GM12873 (cell line): ENCODE measurements around the gene SLC7A4.

Source experiments
- TF ChIP-seq, protein P1 (sequence below): IDR thresholded peaks from 2 replicates; pipeline ENCODE4 v1.5.1; 2012; ENCODE audit warnings: low read depth, mild to moderate bottlenecking, moderate library complexity, low read length, control low read depth; ENCODE audit not compliant: insufficient read depth; ENCODE audit errors: missing control alignments

SLC7A4 gene

DNA sequence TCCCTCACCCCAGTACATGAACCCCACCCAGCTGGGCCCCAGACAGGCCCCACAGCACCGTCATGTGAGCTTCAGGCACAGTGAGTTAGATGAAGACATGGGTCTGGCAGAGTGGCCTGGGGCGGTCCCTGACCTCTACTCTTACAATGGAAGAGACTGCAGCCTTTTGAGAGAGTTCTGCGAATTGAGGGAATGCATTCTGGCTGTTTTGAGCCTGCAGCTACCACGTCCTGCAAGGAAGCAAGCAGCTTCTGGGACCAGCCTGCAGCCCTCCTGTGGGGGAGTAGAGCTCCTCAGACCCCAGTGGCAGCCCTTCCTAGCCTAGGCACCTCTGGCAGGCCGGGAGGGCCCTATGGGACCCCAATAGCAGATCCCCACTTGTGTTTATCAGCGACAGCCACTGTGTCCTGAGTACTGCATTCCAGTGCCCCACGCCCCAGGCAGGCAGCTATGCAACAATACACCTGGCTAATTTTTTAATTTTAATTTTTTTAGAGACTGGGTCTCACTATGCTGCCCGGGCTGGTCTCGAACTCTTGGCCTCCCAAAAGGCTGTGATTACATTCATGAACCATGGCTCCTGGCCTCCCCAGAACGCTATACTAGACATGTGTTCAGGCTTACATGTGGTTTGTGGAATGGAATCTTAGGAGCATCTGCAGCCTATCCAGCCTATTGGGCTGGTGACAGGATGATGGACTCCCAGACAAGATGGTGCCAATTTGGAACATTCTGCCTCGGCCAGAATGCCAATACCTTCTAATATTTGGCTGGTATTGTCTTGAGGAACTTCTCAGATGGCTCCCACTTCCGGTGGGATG, 717 bp upstream of the SLC7A4 start:
- TF ChIP-seq, protein P1, sequence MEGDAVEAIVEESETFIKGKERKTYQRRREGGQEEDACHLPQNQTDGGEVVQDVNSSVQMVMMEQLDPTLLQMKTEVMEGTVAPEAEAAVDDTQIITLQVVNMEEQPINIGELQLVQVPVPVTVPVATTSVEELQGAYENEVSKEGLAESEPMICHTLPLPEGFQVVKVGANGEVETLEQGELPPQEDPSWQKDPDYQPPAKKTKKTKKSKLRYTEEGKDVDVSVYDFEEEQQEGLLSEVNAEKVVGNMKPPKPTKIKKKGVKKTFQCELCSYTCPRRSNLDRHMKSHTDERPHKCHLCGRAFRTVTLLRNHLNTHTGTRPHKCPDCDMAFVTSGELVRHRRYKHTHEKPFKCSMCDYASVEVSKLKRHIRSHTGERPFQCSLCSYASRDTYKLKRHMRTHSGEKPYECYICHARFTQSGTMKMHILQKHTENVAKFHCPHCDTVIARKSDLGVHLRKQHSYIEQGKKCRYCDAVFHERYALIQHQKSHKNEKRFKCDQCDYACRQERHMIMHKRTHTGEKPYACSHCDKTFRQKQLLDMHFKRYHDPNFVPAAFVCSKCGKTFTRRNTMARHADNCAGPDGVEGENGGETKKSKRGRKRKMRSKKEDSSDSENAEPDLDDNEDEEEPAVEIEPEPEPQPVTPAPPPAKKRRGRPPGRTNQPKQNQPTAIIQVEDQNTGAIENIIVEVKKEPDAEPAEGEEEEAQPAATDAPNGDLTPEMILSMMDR = no peak

DNA sequence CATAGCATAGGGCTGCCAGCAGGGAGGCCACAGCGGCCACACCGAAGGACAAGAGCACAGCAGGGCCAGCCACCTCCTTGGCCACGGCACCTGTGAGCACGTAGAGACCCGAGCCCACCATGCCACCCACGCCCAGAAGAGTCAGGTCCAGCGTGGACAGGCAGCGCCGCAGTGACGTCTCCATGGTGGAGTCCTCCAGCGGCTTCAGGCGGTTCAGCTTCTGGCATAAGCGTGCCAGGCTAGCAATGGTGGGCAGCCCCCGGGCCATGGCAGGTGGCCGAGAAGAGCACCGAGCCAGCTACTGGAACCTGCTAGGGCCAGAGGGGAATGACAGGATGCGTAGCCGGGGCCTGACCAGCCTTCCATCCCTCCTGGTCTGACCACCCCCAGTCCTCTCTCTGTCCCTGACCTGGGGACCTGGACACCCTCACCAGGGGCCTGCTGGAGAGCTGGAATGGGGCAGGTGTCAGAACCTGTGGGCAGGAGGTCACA, 770 bp downstream of the SLC7A4 start:
- TF ChIP-seq, protein P1 = no peak

DNA sequence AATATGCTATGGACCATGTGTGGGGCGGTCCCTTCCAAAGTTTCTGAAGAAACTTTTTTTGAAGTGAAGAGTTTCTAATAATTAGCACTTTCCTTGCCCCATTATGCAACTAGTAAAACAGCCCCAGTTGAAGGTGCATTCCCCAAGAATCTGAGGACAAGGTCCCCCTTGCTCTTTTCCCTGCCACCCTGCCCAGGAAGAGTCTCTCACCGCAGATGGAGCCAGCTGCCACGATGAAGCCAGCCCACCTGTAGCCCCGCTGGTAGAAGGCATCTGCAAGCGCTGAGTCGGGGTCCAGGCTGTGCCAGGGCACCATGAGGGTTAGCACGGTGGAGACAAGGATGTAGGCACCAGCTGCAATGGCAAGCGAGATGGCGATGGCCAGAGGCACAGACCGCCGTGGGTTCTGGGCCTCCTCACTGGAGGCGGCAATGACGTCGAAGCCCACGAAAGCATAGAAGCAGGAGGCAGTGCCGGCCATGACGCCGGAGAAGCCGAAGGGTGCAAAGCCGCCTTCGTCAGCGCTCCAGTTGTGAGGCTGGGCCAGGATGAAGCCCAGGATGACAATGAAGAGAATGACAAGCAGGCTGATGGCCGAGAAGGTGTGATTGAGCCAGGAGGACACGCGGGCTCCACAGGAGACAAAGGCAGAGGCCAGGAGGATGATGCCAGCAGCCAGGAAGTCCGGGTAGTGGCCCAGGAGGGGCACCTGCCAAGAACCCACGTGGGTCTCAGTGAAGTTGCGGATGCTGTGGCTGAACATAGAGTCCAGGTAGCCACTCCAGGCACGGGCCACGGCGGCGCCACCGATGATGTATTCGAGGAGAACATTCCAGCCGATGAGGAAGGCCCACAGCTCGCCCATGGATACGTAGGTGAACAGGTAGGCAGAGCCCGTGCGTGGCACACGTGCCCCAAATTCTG, 1.5 kb downstream of the SLC7A4 start:
- TF ChIP-seq, protein P1 = no peak

DNA sequence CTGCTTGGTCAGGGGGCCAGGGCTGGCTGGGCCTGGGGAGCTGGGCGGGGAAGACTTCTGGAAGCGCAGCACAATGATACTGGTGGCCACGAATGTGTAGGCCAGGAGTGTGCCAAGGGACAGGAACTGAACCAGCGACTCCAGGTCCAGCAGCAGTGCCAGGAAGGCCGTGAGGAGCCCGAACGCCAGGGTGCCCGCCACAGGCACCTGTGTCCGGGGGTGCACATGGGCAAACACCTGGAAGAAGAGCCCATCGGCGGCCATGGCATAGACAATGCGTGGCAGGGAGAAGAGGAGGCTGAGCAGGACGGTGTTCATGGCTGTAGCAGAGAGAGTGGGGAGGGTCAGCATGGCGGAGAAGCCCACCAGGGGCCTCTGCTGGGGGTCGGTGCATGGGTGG, 2.3 kb downstream of the SLC7A4 start:
- TF ChIP-seq, protein P1 = no peak

DNA sequence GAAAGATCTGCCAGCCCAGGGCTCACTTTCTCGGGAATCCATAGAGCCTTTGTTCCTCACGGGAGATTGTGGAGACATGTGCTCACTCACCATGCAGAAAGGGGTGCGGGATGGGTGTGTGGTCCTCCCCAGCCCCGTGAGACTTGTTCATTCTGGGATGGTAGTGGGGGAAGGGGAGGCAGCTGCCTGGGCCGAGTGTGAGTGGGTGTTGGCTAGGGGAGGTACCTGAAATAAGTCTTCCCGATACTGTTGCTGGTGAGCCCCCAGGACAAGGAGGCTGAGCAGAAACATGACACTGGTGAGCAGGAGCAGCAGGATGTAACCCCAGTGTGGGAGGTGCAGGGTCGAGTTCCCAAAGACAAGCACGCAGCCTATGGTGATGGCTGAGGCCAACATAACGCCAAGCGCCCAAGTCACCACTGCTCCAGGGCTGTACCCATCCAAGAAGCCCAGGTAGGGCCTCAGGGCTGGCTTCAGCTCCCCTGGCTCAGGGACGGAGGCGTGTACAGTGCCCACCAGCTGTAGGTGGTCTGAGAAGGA, 2.8 kb downstream of the SLC7A4 start:
- TF ChIP-seq, protein P1 = no peak

DNA sequence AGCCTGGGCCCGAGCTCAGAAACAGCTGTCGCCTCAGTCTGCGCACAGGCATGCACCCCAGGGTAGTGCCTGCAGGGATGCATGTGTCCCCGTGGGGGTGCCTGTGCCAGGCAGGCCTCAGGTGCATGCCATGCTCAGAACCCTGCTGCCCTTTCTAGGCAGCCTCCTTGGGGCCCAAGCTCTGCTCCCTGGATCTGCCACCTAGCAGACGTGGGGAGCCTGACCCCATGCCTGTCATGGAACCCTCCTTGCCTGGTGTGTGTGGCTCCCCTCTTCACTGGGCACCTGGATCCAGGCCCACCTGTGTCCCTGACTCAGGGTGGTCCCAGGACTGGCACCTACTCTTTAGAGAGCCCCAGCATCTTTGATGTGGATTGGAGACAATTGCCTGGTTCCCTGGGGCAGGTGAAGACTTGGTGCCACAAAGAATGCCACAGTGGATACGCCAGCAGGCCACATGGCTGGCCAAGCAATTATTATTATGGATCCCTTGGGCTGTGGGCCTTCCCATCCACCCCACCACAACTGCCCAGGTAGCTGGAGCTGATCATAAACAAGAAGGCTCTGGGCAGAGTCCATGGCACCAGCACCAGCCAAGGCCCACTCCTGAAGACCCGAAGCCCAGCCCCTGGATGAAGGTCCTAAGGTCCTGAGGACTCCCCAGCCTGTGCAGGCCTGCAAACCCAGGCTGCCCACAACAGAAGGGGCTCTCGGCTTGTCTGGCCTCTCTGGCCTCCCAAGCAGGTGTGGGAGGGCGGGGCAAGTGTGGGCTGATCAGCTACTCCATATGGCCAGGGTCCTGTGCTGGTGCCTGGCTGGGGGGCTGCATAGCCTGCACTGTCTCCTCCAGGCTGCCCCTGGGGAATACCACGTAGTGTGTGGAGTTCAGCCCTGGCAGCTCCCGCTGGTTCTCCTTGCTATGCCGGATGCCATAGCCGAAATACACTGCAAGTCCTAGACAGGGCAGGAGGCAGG, 3.8 kb downstream of the SLC7A4 start:
- TF ChIP-seq, protein P1 = no peak
